Activated CD8-positive, alpha-beta T cell treated with anti-CD3 and anti-CD28 coated beads for 36 hours (primary cell): ENCODE data around the gene ZNF701. TPM values are rescaled to one million over a fixed set of nuclear protein-coding genes. Genes with fewer than 3 reads are reported as not detected.
A peak's percentile ranks its signal among the peaks of the same experiment; 100 is the strongest.
"Not testable (repeated sequence)": the region's sequence is repeated elsewhere in the genome, so short reads cannot be mapped to it uniquely, and the experiment has no call there.

ENCODE experiments used
- ATAC-seq: fragments of 200-7000 bp; cut with Tn5 transposase; one replicate; pipeline ENCODE4 v1.10.0; 2021; ENCODE audit warnings: mild to moderate bottlenecking, moderate library complexity
- CTCF ChIA-PET: fragments of 350-600 bp; sonication (Branson Sonifier 250); formaldehyde crosslinking; loops from one replicate; lab custom pipeline; 2021; ENCODE audit warnings: antibody characterized with exemption; lab: Charles Lee
- POLR2A ChIA-PET: fragments of 350-600 bp; sonication (Branson Sonifier 250); formaldehyde crosslinking; loops from one replicate; lab custom pipeline; 2021; ENCODE audit warnings: antibody characterized with exemption; lab: Charles Lee
- DNase-seq: peaks from one replicate; pipeline ENCODE4 v3.0.0-alpha.2; 2020
- H3K27ac Mint-ChIP-seq: one replicate; pipeline ENCODE4 v1.8.0; 2021; ENCODE audit warnings: mild to moderate bottlenecking, mixed read lengths
- H3K27me3 Mint-ChIP-seq: one replicate; pipeline ENCODE4 v1.8.0; 2021; ENCODE audit warnings: mixed read lengths
- H3K36me3 Mint-ChIP-seq: one replicate; pipeline ENCODE4 v1.8.0; 2021; ENCODE audit warnings: low read depth, mixed read lengths
- H3K4me1 Mint-ChIP-seq: one replicate; pipeline ENCODE4 v1.8.0; 2021; ENCODE audit warnings: low read depth, mixed read lengths
- H3K4me3 Mint-ChIP-seq: one replicate; pipeline ENCODE4 v1.8.0; 2021; ENCODE audit warnings: mild to moderate bottlenecking, moderate library complexity, mixed read lengths
- H3K9me3 Mint-ChIP-seq: one replicate; pipeline ENCODE4 v1.8.0; 2021; ENCODE audit warnings: mixed read lengths
- intact Hi-C: fragments of 100-400 bp; cut with micrococcal nuclease; formaldehyde crosslinking; loops from one replicate; pipeline ENCODE4 v1.10.0; 2022
- total RNA-seq, 2 experiments: library from RNA; stranded (reverse); gene quantifications; one replicate each; pipeline ENCODE4 v1.2.3, GENCODE V29; 2021
- TF ChIP-seq, protein P1 (sequence below): fragments of 200-600 bp; IDR thresholded peaks from one replicate; pipeline ENCODE4 v1.8.0; 2022; ENCODE audit warnings: antibody characterized with exemption, mild to moderate bottlenecking

The ZNF701 gene
- total RNA-seq, 2 experiments from 2014 or later, result 21.1 to 23.0 TPM

GRCh38 chr19:52536448-52536800, 33.7 kb upstream of the ZNF701 start:
- intact Hi-C loops, result no loop called here
- DNase-seq, result peak; percentile 68
- Mint-ChIP-seq H3K4me3 (peak overlapping the region; percentile 86), H3K36me3 (peaks cover 56% of the 10 kb centered on the region), H3K9me3 (peaks cover 4% of the 10 kb centered on the region), H3K4me1 (peaks cover 30% of the 10 kb centered on the region), H3K27ac (peak overlapping the region; percentile 94), H3K27me3 (no peaks in the 10 kb centered on the region)
- ATAC-seq, result peak; percentile 48
- CTCF ChIA-PET, result no interaction called here
- POLR2A ChIA-PET, result interaction anchor here (0.6 to 0.8 kb wide), 2 partner anchors 16 to 34 kb away, joined by 3 read pairs; no protein-coding TSS in a partner anchor
- TF ChIP-seq, protein P1, sequence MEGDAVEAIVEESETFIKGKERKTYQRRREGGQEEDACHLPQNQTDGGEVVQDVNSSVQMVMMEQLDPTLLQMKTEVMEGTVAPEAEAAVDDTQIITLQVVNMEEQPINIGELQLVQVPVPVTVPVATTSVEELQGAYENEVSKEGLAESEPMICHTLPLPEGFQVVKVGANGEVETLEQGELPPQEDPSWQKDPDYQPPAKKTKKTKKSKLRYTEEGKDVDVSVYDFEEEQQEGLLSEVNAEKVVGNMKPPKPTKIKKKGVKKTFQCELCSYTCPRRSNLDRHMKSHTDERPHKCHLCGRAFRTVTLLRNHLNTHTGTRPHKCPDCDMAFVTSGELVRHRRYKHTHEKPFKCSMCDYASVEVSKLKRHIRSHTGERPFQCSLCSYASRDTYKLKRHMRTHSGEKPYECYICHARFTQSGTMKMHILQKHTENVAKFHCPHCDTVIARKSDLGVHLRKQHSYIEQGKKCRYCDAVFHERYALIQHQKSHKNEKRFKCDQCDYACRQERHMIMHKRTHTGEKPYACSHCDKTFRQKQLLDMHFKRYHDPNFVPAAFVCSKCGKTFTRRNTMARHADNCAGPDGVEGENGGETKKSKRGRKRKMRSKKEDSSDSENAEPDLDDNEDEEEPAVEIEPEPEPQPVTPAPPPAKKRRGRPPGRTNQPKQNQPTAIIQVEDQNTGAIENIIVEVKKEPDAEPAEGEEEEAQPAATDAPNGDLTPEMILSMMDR, result no peak

- CTCF ChIA-PET, H3K27ac Mint-ChIP-seq, H3K27me3 Mint-ChIP-seq, POLR2A ChIA-PET, H3K4me3 Mint-ChIP-seq, DNase-seq, ATAC-seq, intact Hi-C loops: not testable (repeated sequence)
- Mint-ChIP-seq H3K4me1 (peaks cover 51% of the 10 kb centered on the region), H3K9me3 (peaks cover 15% of the 10 kb centered on the region), H3K36me3 (peaks cover 68% of the 10 kb centered on the region)
Observed at GRCh38 chr19:52538815-52539214, 31.3 kb upstream of the ZNF701 start.

- Mint-ChIP-seq H3K36me3 (peaks cover 74% of the 10 kb centered on the region), H3K9me3 (peaks cover 19% of the 10 kb centered on the region), H3K4me1 (peaks cover 50% of the 10 kb centered on the region)
- H3K27me3 Mint-ChIP-seq, ATAC-seq, intact Hi-C loops, CTCF ChIA-PET, H3K4me3 Mint-ChIP-seq, DNase-seq, H3K27ac Mint-ChIP-seq: not testable (repeated sequence)
- POLR2A ChIA-PET, result interaction anchor here (2.0 kb wide), 1 partner anchor 15 kb away, joined by 5 read pairs; no protein-coding TSS in a partner anchor
Observed at GRCh38 chr19:52541176-52541575, 28.9 kb upstream of the ZNF701 start.

GRCh38 chr19:52541608-52542007, 28.5 kb upstream of the ZNF701 start:
- H3K4me1 Mint-ChIP-seq, result peaks cover 48% of the 10 kb centered on the region
- ChIA-PET POLR2A (interaction anchor here (2.0 kb wide), 1 partner anchor 15 kb away, joined by 5 read pairs; no protein-coding TSS in a partner anchor), CTCF (no interaction called here)
- DNase-seq (no peak), ATAC-seq (no peak)
- TF ChIP-seq, protein P1, result no peak
- H3K36me3 Mint-ChIP-seq, result peaks cover 77% of the 10 kb centered on the region
- H3K27me3 Mint-ChIP-seq, result no peaks in the 10 kb centered on the region
- intact Hi-C loops, result no loop called here
- H3K4me3 Mint-ChIP-seq, result no peak overlapping the region
- H3K9me3 Mint-ChIP-seq, result peaks cover 19% of the 10 kb centered on the region
- H3K27ac Mint-ChIP-seq, result no peak overlapping the region

GRCh38 chr19:52542541-52542940, 27.5 kb upstream of the ZNF701 start:
- Mint-ChIP-seq H3K27ac (peak overlapping the region; percentile 72), H3K36me3 (peaks cover 79% of the 10 kb centered on the region), H3K4me3 (peak overlapping the region; percentile 8), H3K4me1 (peaks cover 40% of the 10 kb centered on the region), H3K9me3 (peaks cover 22% of the 10 kb centered on the region)
- H3K27me3 Mint-ChIP-seq, DNase-seq, CTCF ChIA-PET, intact Hi-C loops: not testable (repeated sequence)
- peak; percentile 10 for ATAC-seq
- POLR2A ChIA-PET, result interaction anchor here (0.6 to 1.0 kb wide), 2 partner anchors 19 to 97 kb away, joined by 3 to 4 read pairs; no protein-coding TSS in a partner anchor

DNA sequence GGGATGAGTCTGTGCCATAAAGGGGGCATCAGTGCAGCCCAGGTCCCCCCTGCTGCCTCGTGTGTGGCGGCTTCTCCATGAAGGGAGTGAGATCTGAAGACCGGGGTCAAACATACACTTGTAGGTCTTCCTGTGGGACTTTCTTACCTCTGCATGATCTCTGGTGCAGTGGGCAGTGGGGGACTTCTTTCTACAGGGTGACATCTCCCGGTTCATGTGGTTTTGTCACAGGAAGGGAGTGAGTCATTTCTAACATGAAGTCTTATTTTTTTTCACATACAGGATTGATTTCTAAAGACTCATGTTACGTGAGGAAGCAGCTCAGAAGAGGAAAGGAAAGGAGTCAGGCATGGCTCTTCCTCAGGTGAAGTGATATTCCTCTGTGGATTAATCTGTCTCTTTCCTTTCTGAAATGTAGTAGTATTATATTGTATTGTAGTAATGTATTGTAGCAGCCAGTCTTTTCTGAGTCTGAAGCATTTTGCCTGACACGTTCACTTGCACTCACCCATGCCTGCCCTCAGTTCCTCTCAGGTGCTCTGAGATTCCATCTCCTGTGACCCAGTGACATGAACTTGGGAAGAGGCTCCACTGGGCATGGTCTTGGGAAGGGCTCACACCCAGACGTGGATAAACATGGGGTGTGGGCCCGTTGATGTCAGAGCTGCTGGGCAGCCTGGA, 27.0 kb upstream of the ZNF701 start:
- Mint-ChIP-seq H3K27ac (peak overlapping the region; percentile 72), H3K27me3 (no peaks in the 10 kb centered on the region), H3K9me3 (peaks cover 22% of the 10 kb centered on the region), H3K36me3 (peaks cover 83% of the 10 kb centered on the region), H3K4me1 (peaks cover 37% of the 10 kb centered on the region), H3K4me3 (peak overlapping the region; percentile 8)
- ChIA-PET POLR2A (interaction anchor here (0.6 to 1.0 kb wide), 2 partner anchors 18 to 96 kb away, joined by 3 to 4 read pairs; no protein-coding TSS in a partner anchor), CTCF (interaction anchor here (0.6 kb wide), 1 partner anchor 39 kb away, joined by 3 read pairs; no protein-coding TSS in a partner anchor)
- intact Hi-C loops, result no loop called here
- ATAC-seq, result peak; percentile 92
- peak; percentile 77 for DNase-seq
- TF ChIP-seq, protein P1, result no peak
